NCI-H1436 (cell line): Measurements from ENCODE around the gene ACVR1.

Source experiments
- DNase-seq: peaks from one replicate; lab custom pipeline; 2025; lab: John Stamatoyannopoulos, UW

ACVR1 gene

DNA sequence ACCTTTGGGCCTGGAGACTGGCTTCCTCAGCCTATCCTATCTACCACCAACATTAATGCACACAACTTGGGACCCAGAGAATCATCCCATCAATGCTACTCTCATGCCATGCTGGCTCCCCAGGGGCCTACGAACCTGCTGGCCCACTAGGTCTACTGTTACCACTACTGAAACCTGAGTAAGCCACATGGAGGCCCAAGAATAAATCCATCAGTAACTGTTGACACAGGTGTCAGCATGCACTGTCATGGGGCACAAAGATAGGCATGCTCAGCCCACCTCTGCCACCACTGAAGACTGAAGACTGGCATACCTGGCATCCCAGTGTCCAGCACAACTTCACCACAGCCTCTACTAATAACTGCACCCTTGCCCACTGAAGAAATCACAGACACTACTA, 176.3 kb downstream of the ACVR1 start:
- no peak for DNase-seq

GRCh38 chr2:157699009-157699408, 177.1 kb downstream of the ACVR1 start:
- DNase-seq, result no peak

GRCh38 chr2:157698430-157698829, 177.7 kb downstream of the ACVR1 start:
- no peak for DNase-seq

- no peak for DNase-seq
Observed at GRCh38 chr2:157696036-157696435, 180.1 kb downstream of the ACVR1 start.

DNA sequence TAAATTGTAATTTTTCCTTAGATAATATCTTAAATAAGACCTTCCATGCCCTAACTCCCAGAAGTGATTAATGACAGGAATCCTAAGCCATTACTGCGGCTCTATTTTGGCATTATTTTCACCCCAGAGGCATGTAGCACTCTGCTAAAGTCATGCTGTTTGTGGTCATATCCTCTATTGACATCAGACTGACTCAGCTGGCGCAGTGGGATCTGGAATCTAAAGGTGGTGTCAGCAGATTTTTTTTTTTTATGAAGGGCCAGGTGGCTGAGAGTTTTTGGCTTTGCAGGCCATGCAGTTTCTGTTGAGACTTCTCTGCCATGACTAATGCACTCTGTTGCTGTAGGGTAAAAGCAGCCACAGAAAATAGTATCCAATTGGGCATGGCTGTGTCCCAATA, 183.4 kb downstream of the ACVR1 start:
- no peak for DNase-seq

DNA sequence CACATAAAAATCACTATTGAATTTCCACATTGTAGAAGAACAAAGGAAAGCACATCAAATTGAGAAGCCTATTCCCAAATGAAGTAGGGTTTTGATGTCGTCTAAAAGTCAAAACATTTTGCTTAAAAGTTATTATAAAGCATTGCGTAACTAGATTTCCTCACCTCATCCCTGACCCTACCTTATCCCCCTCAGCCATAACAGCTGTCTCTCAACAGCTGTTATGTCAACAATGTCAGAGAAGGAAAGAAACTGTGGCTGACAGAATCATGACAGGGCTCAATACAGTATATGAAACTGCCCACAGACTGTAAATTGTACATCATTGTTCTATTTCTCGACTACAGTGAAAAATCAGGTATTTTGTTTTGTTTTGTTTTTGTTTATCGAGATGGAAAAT, 184.4 kb downstream of the ACVR1 start:
- no peak for DNase-seq

- DNase-seq, result no peak
Observed at GRCh38 chr2:157691131-157691530, 185.0 kb downstream of the ACVR1 start.
